ENCODE measurements around the gene CRYAB. TPM values are rescaled to one million over a fixed set of nuclear protein-coding genes. Genes with fewer than 3 reads are reported as not detected.

The CRYAB gene
- total RNA-seq, 1 donor from 2014 or later: 288 TPM

DNA sequence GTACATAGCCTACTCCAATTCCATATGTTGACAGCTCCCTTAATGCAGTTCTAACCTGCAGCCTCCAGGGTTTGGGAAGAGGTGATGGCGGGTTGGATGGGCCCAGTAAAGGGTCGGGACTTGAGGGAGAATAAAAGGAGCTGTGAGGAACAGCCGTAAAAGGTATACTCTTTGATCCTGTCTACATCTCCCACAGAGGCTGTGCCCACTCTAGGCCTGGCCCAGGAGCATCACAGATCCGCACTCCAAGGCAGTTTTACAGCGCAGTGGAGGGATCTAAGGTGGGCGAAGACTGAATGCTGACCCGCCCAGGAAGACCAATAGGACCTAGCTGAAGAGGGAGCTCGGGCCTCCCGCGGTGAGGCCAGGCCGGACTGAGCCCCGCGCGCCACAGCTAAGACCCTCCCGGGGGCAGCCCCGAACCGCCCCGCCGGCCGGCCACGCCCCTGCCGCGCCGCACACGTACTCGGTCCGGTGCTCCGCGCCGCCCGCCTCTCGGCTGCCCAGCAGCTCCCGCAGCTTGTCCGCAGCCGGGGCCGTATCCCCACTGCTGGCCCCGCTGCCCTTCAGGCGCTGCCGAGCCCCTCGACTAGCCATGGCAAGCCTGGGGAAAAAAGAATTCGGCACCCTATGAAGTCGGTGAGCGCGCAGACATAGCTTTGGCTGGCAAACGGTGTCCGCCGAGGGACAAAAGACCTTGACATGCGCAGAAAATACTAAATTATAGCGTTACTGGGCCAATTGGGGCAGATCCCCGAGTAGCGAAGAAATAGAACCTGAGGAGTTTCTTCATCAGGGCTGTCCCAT is 40.5 kb downstream of the CRYAB start, which contains the start of gene ALG9:
TSS of gene ALG9 (minus strand) at position 696 of the 807 bp plus-strand sequence. CDS start at position 597, 99 bp downstream.
- H3K4me1 ChIP-seq: peaks cover 0 to 8% of the 10 kb centered on the region in 2 donors
- DNase-seq (ENCODE audit: low spot score in 2 of 2): peak; percentile 22 to 89
- H3K27me3 ChIP-seq: no peaks in the 10 kb centered on the region
- H3K4me3 ChIP-seq: peak within 1 kb of the TSS; percentile 92 to 97
- no peaks in the 10 kb centered on the region for H3K9me3 ChIP-seq
- TF ChIP-seq, protein P1, sequence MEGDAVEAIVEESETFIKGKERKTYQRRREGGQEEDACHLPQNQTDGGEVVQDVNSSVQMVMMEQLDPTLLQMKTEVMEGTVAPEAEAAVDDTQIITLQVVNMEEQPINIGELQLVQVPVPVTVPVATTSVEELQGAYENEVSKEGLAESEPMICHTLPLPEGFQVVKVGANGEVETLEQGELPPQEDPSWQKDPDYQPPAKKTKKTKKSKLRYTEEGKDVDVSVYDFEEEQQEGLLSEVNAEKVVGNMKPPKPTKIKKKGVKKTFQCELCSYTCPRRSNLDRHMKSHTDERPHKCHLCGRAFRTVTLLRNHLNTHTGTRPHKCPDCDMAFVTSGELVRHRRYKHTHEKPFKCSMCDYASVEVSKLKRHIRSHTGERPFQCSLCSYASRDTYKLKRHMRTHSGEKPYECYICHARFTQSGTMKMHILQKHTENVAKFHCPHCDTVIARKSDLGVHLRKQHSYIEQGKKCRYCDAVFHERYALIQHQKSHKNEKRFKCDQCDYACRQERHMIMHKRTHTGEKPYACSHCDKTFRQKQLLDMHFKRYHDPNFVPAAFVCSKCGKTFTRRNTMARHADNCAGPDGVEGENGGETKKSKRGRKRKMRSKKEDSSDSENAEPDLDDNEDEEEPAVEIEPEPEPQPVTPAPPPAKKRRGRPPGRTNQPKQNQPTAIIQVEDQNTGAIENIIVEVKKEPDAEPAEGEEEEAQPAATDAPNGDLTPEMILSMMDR (IDR thresholded peaks at IDR 0.05): peak in 1 of 3 experiments; percentile 40
- peaks cover 17 to 21% of the 10 kb centered on the region in 2 donors for H3K36me3 ChIP-seq
- intact Hi-C loops (cut with DNase I): loop anchor here (2.0 to 5.0 kb wide), 3 partner anchors 40 to 201 kb away; partner anchors contain the start of genes CRYAB, NKAPD1 and PIH1D2
- peak within 1 kb of the TSS; percentile 85 to 96 for H3K27ac ChIP-seq

DNA sequence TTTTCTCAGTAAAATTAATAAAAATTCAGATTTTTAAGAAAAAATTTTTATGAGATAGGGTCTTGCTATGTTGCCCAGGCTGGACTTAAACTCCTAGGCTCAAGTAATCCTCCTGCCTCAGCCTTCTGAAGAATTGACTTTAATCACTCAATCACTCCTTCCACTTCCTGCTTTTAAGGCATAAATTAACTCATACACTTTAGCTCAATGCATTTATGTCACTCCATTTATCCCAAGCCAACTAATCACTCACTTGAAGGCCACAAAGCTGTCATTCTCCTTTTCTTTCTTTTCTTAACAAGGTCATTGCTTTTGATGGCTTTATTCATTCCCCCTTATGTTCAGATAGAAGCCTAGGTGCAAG is 41.1 kb downstream of the CRYAB start:
- DNase-seq (ENCODE audit: low spot score in 2 of 2): no peak
- Histone ChIP-seq H3K27me3 (no peaks in the 10 kb centered on the region), H3K27ac (peak overlapping the region; percentile 85 to 96), H3K9me3 (no peaks in the 10 kb centered on the region), H3K4me3 (peak overlapping the region; percentile 92 to 97), H3K36me3 (peaks cover 18 to 23% of the 10 kb centered on the region in 2 donors), H3K4me1 (peaks cover 0 to 8% of the 10 kb centered on the region in 2 donors)
- intact Hi-C loops (cut with DNase I): loop anchor here (2.0 to 5.0 kb wide), 3 partner anchors 40 to 202 kb away; partner anchors contain the start of genes CRYAB, NKAPD1 and PIH1D2
- TF ChIP-seq, protein P1 (IDR thresholded peaks at IDR 0.05): no peak

DNA sequence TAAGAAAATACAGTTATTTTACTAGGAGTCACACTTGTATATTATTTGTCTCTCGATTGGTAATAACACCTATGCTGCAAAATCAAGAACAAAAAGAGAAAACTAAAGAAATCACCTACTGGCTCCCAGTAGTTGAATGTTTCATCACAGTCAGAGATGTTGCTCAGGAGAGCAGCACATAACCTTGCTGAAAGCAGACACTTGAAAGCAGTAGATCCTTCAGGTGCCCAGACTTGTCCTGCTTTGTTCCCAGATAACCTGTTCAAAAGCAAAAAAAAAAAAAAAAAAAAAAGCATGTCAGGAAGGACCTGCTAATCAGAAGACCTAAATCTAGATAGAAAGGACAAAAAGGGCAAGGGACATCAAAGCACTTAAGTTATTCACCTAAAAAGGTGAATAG is 41.5 kb downstream of the CRYAB start:
- Histone ChIP-seq H3K4me3 (peak overlapping the region; percentile 92 to 97), H3K27ac (no peak overlapping the region), H3K9me3 (no peaks in the 10 kb centered on the region), H3K27me3 (no peaks in the 10 kb centered on the region), H3K36me3 (peaks cover 20 to 27% of the 10 kb centered on the region in 2 donors), H3K4me1 (peaks cover 0 to 8% of the 10 kb centered on the region in 2 donors)
- no peak for DNase-seq (ENCODE audit: low spot score in 2 of 2)
- TF ChIP-seq, protein P1 (IDR thresholded peaks at IDR 0.05): no peak
- intact Hi-C loops (cut with DNase I): loop anchor here (2.0 to 5.0 kb wide), 3 partner anchors 41 to 202 kb away; partner anchors contain the start of genes CRYAB, NKAPD1 and PIH1D2

DNA sequence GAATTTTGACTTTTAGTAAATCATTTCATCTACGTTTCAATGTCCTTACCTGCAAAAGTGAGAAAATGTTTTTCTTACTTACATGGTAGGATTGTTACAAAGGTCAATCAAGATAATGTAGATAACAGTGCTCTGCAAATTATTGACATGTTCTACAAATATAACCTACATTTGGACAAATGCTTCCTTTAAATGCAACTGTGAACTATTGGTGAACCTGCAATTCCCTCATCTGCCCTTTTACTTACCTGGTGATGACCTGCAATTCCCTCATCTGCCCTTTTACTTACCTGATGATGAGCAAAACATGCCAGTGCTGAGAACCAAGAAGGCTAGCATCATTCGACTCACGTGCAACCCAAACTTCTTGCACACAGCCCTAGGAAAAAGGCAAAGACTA is 51.3 kb downstream of the CRYAB start:
- H3K27ac ChIP-seq: no peak overlapping the region
- no peaks in the 10 kb centered on the region for H3K9me3 ChIP-seq
- TF ChIP-seq, protein P1 (IDR thresholded peaks at IDR 0.05): no peak
- H3K27me3 ChIP-seq: no peaks in the 10 kb centered on the region
- intact Hi-C loops (cut with DNase I): no loop called here
- peaks cover 43 to 80% of the 10 kb centered on the region in 2 donors for H3K36me3 ChIP-seq
- no peak for DNase-seq (ENCODE audit: low spot score in 2 of 2)
- no peak overlapping the region for H3K4me3 ChIP-seq
- H3K4me1 ChIP-seq: no peaks in the 10 kb centered on the region

Other genes starting within 250 kb of the CRYAB start
- gene PPP2R1B, start 145.4 kb downstream of the CRYAB start, total RNA-seq: 7.7 TPM
- 16.8 TPM for gene ALG9, start 40.2 kb downstream of the CRYAB start, total RNA-seq
- 0.53 TPM for gene FDXACB1, start 32.6 kb downstream of the CRYAB start, total RNA-seq
- not detected for gene CFAP68, start 32.2 kb downstream of the CRYAB start, total RNA-seq
- gene HSPB2, start 964 bp upstream of the CRYAB start, total RNA-seq: not detected
- not detected for gene C11orf52, start 7.1 kb upstream of the CRYAB start, total RNA-seq
- gene DIXDC1, start 25.6 kb upstream of the CRYAB start, total RNA-seq: 48.9 TPM
- 21.3 TPM for gene DLAT, start 113.6 kb upstream of the CRYAB start, total RNA-seq
- not detected for gene PIH1D2, start 162.2 kb upstream of the CRYAB start, total RNA-seq
- gene NKAPD1, start 162.5 kb upstream of the CRYAB start, total RNA-seq: 12.2 TPM
- 28.9 TPM for gene TIMM8B, start 175.0 kb upstream of the CRYAB start, total RNA-seq
- gene SDHD, start 175.1 kb upstream of the CRYAB start, total RNA-seq: 68.5 TPM